K562 (cell line): ENCODE results near the gene PIMREG. TPM values are rescaled to one million over a fixed set of nuclear protein-coding genes. Genes with fewer than 3 reads are reported as not detected.

ENCODE experiments used
- ATF1 ChIP-seq, 2 experiments: fragments of 450-650 bp in 1 of 2; IDR thresholded peaks; 2 replicates each; pipeline ENCODE4 v1.6.1; 2016; ENCODE audit warnings: missing compliant biosample characterization in 1 of 2, missing genetic modification characterization in 1 of 2
- CHD1 ChIP-seq: fragments of 200-600 bp; sonication (generic); IDR thresholded peaks from one replicate; pipeline ENCODE4 v1.6.1; 2012; ENCODE audit warnings: mild to moderate bottlenecking, moderate library complexity, low read length, inconsistent platforms
- HOXB6 ChIP-seq: fragments of 250-450 bp; sonication (Bioruptor Pico); IDR thresholded peaks from 2 replicates; pipeline ENCODE4 v1.5.1; 2022; ENCODE audit warnings: mild to moderate bottlenecking, borderline replicate concordance
- PCBP2 ChIP-seq: fragments of 200-400 bp; formaldehyde crosslinking; IDR thresholded peaks from 2 replicates; pipeline ENCODE4 v1.6.1; 2018; ENCODE audit warnings: low read length, low read depth, mild to moderate bottlenecking, moderate library complexity; ENCODE audit not compliant: poor library complexity, severe bottlenecking
- PHF8 ChIP-seq: fragments of 200-600 bp; sonication (generic); IDR thresholded peaks from 2 replicates; pipeline ENCODE4 v1.6.1; 2012; ENCODE audit warnings: mixed run types, mild to moderate bottlenecking, inconsistent platforms, low read length, moderate library complexity, borderline replicate concordance
- PHTF2 ChIP-seq: fragments of 250-450 bp; sonication (Bioruptor Pico); IDR thresholded peaks from 2 replicates; pipeline ENCODE4 v1.5.0; 2021; ENCODE audit warnings: mild to moderate bottlenecking
- RAD51 ChIP-seq: fragments of 450-650 bp; IDR thresholded peaks from 2 replicates; pipeline ENCODE4 v1.7.1; 2016; ENCODE audit warnings: low read depth, mild to moderate bottlenecking, borderline replicate concordance
- YY1 ChIP-seq, 3 experiments: IDR thresholded peaks; 2 replicates each; pipeline ENCODE4 v1.6.1; 2011; ENCODE audit warnings: low read length in 2 of 3, mild to moderate bottlenecking in 2 of 3, moderate library complexity in 2 of 3, borderline replicate concordance in 1 of 3, control low read depth in 1 of 3, low read depth in 1 of 3; ENCODE audit not compliant: insufficient read depth in 3 of 3, insufficient replicate concordance in 2 of 3, control insufficient read depth in 1 of 3, insufficient read length in 1 of 3; ENCODE audit errors: extremely low read depth in 1 of 3
- ZBTB7A ChIP-seq: IDR thresholded peaks from 2 replicates; pipeline ENCODE4 v1.6.1; 2011; ENCODE audit warnings: low read depth, mild to moderate bottlenecking, low read length, moderate library complexity, borderline replicate concordance; ENCODE audit not compliant: control insufficient read depth
- ZNF212 ChIP-seq: fragments of 450-650 bp; formaldehyde crosslinking; IDR thresholded peaks from 2 replicates; pipeline ENCODE4 v1.4.0; 2020; ENCODE audit warnings: mild to moderate bottlenecking
- ZNF224 ChIP-seq: sonication (generic); formaldehyde crosslinking; IDR thresholded peaks from 2 replicates; pipeline ENCODE4 v1.8.0; 2022; ENCODE audit warnings: mild to moderate bottlenecking, missing genetic modification reagents
- ZNF24 ChIP-seq: fragments of 450-650 bp; IDR thresholded peaks from 2 replicates; pipeline ENCODE4 v1.6.1; 2016
- ZNF316 ChIP-seq: fragments of 450-650 bp; IDR thresholded peaks from 2 replicates; pipeline ENCODE4 v1.6.1; 2016
- ZNF431 ChIP-seq: sonication (generic); formaldehyde crosslinking; IDR thresholded peaks from 2 replicates; pipeline ENCODE4 v1.8.0; 2022; ENCODE audit warnings: mild to moderate bottlenecking, missing genetic modification reagents
- ZNF699 ChIP-seq: fragments of 250-450 bp; sonication (Bioruptor Pico); IDR thresholded peaks from 2 replicates; pipeline ENCODE4 v1.8.0; 2021; ENCODE audit warnings: mild to moderate bottlenecking, moderate library complexity; ENCODE audit not compliant: insufficient replicate concordance
- ZNF717 ChIP-seq: fragments of 250-450 bp; sonication (Bioruptor Pico); IDR thresholded peaks from 2 replicates; pipeline ENCODE4 v1.5.0; 2021
- ZNF766 ChIP-seq: fragments of 200-800 bp; sonication (Bioruptor generic); conservative IDR thresholded peaks from 2 replicates; pipeline ENCODE4 v1.6.1; 2016; ENCODE audit warnings: missing genetic modification characterization, missing compliant biosample characterization
- ZNF77 ChIP-seq: fragments of 250-450 bp; sonication (Bioruptor Pico); IDR thresholded peaks from 2 replicates; pipeline ENCODE4 v1.5.0; 2020
- polyA plus RNA-seq, 8 experiments: library from polyadenylated mRNA; depleted of rRNA in 4 of 8; stranded (reverse) in 5 of 8; unstranded in 3 of 8; fragments of >200 nt; fragmentation: Nextera tagmentation in 2 of 8; fragmentation: Illumina TruSeq in 1 of 8; extraction: Ambion mirVana in 2 of 8; extraction: Trizol in 1 of 8; gene quantifications; 2 replicates each; pipeline versions ENCODE4 v1.2.1 to v1.2.3, GENCODE V29; 2011 to 2014; ENCODE audit warnings: inconsistent platforms in 1 of 8, missing spikeins in 1 of 8
- total RNA-seq, 7 experiments: library from RNA; depleted of rRNA in 6 of 7; stranded (reverse); fragments of >200 nt in 6 of 7; fragmentation: Illumina TruSeq in 2 of 7; extraction: Trizol in 2 of 7; gene quantifications; 2 replicates each; pipeline versions ENCODE4 v1.2.1 to v1.2.3, GENCODE V29; 2011 to 2021; ENCODE audit warnings: low replicate concordance in 1 of 7
- TF ChIP-seq, protein P1 (sequence below), 2 experiments: fragments of 150-350 bp in 1 of 2; IDR thresholded peaks; 2 replicates each; pipeline ENCODE4 v1.6.1; 2012 to 2016; ENCODE audit warnings: low read depth in 2 of 2, low read length in 2 of 2, mild to moderate bottlenecking in 1 of 2, moderate library complexity in 1 of 2
- TF ChIP-seq, protein P2 (sequence below): sonication (generic); formaldehyde crosslinking; IDR thresholded peaks from 2 replicates; pipeline ENCODE4 v1.8.0; 2022; ENCODE audit warnings: missing genetic modification reagents, mild to moderate bottlenecking, borderline replicate concordance

Gene PIMREG
- total and polyA plus RNA-seq, 9 of the 15 experiments (the other 6 are each of a cell fraction or from before 2014, with no cell fraction given): 1.1 to 16.7 (median 9.4) TPM

DNA sequence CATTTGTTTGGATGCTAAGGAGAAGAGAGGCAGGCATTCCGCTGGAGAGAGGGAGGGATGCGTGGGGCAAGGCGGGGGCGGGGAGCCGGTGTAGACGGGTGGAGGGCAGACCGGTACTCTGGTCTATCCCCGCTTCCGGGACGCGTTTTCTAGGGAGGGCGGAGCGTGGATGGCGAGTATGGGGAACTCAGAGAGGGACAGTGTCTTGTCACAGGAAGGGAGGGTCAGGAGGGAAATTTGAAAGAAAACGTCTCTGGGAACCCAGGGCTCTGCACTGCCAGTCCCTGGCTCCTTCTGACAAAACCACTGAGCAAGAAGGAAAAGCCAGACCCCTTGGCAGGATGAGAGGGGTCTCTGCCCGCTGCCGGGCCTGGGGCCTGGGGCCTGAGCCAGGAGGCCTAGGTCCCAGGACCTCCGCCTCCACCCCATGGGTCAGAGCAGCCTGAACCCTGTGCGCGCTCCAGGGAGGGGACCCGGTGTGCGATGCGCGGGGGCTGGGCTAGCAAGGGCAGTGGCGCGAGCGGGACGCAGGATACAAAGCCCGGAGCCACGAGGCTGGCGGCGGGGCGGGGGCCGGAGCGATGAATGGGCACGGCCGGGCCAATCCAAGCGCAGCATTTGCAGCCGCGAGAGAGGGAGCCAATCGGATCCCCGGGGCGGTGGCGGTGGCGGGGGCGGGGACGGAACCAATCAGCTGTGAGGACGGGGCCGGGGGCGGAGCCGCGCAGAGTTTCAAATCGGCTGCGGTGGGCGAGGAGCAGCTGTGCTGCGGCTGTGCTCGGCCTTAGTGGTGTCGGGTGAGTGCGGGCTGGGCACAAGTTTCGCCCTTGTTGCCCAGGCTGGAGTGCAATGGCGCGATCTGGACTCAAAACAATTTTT is at the start of gene PIMREG (continued):
- peak; percentile 68; the same call in 1 of the 2 replicates for TF ChIP-seq PHF8
- TF ChIP-seq ZNF699: no peak
- TF ChIP-seq RAD51: no peak
- no peak for TF ChIP-seq ZNF766 (CRISPR knock-in tag)
- TF ChIP-seq ZNF212 (CRISPR knock-in tag): no peak
- no peak for TF ChIP-seq PHTF2 (CRISPR knock-in tag)
- TF ChIP-seq ZNF316: no peak
- no peak for TF ChIP-seq ZNF77
- TF ChIP-seq ZNF224 (CRISPR knock-in tag): no peak
- 0 out of 2 replicates have a peak, but pooled peaks have one; percentile 15 for TF ChIP-seq ZBTB7A
- 0 out of 2 replicates have a peak, but pooled peaks have one; percentile 49 for TF ChIP-seq ZNF431 (CRISPR knock-in tag)
- no peak for TF ChIP-seq ZNF24
- no peak for TF ChIP-seq HOXB6 (CRISPR knock-in tag)
- no peak for TF ChIP-seq CHD1
- TF ChIP-seq, protein P1, sequence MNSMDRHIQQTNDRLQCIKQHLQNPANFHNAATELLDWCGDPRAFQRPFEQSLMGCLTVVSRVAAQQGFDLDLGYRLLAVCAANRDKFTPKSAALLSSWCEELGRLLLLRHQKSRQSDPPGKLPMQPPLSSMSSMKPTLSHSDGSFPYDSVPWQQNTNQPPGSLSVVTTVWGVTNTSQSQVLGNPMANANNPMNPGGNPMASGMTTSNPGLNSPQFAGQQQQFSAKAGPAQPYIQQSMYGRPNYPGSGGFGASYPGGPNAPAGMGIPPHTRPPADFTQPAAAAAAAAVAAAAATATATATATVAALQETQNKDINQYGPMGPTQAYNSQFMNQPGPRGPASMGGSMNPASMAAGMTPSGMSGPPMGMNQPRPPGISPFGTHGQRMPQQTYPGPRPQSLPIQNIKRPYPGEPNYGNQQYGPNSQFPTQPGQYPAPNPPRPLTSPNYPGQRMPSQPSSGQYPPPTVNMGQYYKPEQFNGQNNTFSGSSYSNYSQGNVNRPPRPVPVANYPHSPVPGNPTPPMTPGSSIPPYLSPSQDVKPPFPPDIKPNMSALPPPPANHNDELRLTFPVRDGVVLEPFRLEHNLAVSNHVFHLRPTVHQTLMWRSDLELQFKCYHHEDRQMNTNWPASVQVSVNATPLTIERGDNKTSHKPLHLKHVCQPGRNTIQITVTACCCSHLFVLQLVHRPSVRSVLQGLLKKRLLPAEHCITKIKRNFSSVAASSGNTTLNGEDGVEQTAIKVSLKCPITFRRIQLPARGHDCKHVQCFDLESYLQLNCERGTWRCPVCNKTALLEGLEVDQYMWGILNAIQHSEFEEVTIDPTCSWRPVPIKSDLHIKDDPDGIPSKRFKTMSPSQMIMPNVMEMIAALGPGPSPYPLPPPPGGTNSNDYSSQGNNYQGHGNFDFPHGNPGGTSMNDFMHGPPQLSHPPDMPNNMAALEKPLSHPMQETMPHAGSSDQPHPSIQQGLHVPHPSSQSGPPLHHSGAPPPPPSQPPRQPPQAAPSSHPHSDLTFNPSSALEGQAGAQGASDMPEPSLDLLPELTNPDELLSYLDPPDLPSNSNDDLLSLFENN (IDR thresholded peaks at IDR 0.05; ENCODE audit: low read depth in 2 of 2, low read length in 2 of 2): no peak
- no peak for TF ChIP-seq ZNF717
- no peak for TF ChIP-seq PCBP2
- TF ChIP-seq ATF1 (CRISPR knock-in tag; IDR thresholded peaks at IDR 0.05): no peak
- TF ChIP-seq ATF1 (tag; IDR thresholded peaks at IDR 0.05): peak; percentile 81
- TF ChIP-seq, protein P2, sequence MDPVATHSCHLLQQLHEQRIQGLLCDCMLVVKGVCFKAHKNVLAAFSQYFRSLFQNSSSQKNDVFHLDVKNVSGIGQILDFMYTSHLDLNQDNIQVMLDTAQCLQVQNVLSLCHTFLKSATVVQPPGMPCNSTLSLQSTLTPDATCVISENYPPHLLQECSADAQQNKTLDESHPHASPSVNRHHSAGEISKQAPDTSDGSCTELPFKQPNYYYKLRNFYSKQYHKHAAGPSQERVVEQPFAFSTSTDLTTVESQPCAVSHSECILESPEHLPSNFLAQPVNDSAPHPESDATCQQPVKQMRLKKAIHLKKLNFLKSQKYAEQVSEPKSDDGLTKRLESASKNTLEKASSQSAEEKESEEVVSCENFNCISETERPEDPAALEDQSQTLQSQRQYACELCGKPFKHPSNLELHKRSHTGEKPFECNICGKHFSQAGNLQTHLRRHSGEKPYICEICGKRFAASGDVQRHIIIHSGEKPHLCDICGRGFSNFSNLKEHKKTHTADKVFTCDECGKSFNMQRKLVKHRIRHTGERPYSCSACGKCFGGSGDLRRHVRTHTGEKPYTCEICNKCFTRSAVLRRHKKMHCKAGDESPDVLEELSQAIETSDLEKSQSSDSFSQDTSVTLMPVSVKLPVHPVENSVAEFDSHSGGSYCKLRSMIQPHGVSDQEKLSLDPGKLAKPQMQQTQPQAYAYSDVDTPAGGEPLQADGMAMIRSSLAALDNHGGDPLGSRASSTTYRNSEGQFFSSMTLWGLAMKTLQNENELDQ: no peak
- peak in 1 of 3 experiments; percentile 19 for TF ChIP-seq YY1 (IDR thresholded peaks at IDR 0.05; ENCODE audit: borderline replicate concordance in 1 of 3, control insufficient read depth in 1 of 3, extremely low read depth in 1 of 3, insufficient read depth in 3 of 3, insufficient read length in 1 of 3, insufficient replicate concordance in 2 of 3, low read depth in 1 of 3, low read length in 2 of 3)
